Measurements from ENCODE around the gene TTC39B.

DNA sequence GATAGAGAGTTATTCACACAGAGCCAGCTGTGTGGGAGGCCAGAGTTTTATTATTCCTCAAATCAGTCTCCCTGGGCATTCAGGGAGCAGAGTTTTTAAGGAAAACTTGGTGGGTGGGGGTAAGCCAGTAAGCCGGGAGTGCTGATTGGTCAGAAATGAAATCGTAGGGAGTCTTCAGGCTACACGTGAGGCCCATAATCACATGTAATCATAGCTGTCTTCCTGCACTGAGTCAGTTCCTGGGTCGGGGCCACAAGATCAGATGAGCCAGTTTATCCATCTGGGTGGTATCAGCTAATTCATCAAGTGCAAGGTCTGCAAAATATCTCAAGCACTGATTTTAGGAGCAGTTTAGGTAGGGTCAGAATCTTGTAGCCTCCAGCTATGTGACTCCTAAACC lies 10.8 kb upstream of the TTC39B start:
- no peak for TF ChIP-seq POLR2AphosphoS5 (IDR thresholded peaks at IDR 0.05; ENCODE audit: low read depth, low read length)
- no peak for TF ChIP-seq EGR1 (IDR thresholded peaks at IDR 0.05; ENCODE audit: low read depth)
- TF ChIP-seq FOSL1 (IDR thresholded peaks at IDR 0.05; ENCODE audit: low read depth): no peak
- TF ChIP-seq EZH2 (IDR thresholded peaks at IDR 0.05): no peak
- TF ChIP-seq JUND (IDR thresholded peaks at IDR 0.05): no peak
- TF ChIP-seq RAD21 (IDR thresholded peaks at IDR 0.05; ENCODE audit: low read depth): no peak
- no peak for TF ChIP-seq TCF7L2 (IDR thresholded peaks at IDR 0.05; ENCODE audit: borderline replicate concordance, extremely low read depth, insufficient read depth, insufficient read length)
- TF ChIP-seq ATF3 (IDR thresholded peaks at IDR 0.05): no peak
- no peak for TF ChIP-seq CEBPB (IDR thresholded peaks at IDR 0.05; ENCODE audit: low read depth)
- TF ChIP-seq CTCF (IDR thresholded peaks at IDR 0.05 in 2 of 3, conservative IDR thresholded peaks at IDR 0.05 in 1 of 3; ENCODE audit: borderline replicate concordance in 1 of 3, insufficient read depth in 1 of 3, low read depth in 2 of 3, low read length in 2 of 3): no peak
- TF ChIP-seq YY1 (IDR thresholded peaks at IDR 0.05; ENCODE audit: extremely low read depth, insufficient replicate concordance, low read depth, low read length): no peak
- no peak for TF ChIP-seq POLR2A (IDR thresholded peaks at IDR 0.05; ENCODE audit: borderline replicate concordance, extremely low read depth, insufficient read depth, insufficient read length)
- TF ChIP-seq, protein P1, sequence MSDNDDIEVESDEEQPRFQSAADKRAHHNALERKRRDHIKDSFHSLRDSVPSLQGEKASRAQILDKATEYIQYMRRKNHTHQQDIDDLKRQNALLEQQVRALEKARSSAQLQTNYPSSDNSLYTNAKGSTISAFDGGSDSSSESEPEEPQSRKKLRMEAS (IDR thresholded peaks at IDR 0.05): no peak
